Measurements from ENCODE around the gene MAML3. TPM values are rescaled to one million over a fixed set of nuclear protein-coding genes. Genes with fewer than 3 reads are reported as not detected.

Gene MAML3
- polyA plus RNA-seq, 1 donor (not counting 4 experiments of a cell fraction or from before 2014, with no cell fraction given): 0.68 TPM

GRCh38 chr4:139721789-139722188 lies 432.2 kb downstream of the MAML3 start:
- TF ChIP-seq EZH2 (IDR thresholded peaks at IDR 0.05; ENCODE audit: low read length) (no peak), CTCF (optimal IDR thresholded peaks at IDR 0.05 in 1 of 3, IDR thresholded peaks at IDR 0.05 in 1 of 3, conservative IDR thresholded peaks at IDR 0.05 in 1 of 3; ENCODE audit: extremely low read depth in 1 of 3, insufficient read depth in 2 of 3, low read length in 3 of 3) (no peak)
- Histone ChIP-seq H3K27me3 (ENCODE audit: control insufficient read depth, extremely low read depth, insufficient read depth, low read length) (no peaks in the 10 kb centered on the region), H2AFZ (ENCODE audit: control insufficient read depth, low read length) (no peak overlapping the region), H3K9me1 (ENCODE audit: control insufficient read depth, extremely low read depth, insufficient read depth, low read length) (no peaks in the 10 kb centered on the region), H3K4me2 (ENCODE audit: control insufficient read depth, extremely low read depth, insufficient read depth, low read depth, low read length) (no peak overlapping the region), H4K20me1 (ENCODE audit: control insufficient read depth, extremely low read depth, insufficient read depth, low read length) (no peaks in the 10 kb centered on the region), H3K9ac (ENCODE audit: control insufficient read depth, extremely low read depth, insufficient read depth, low read length) (no peak overlapping the region), H3K27ac (ENCODE audit: control insufficient read depth, insufficient read depth, low read length) (no peak overlapping the region), H3K4me1 (ENCODE audit: control insufficient read depth, extremely low read depth, insufficient read depth, low read length) (no peaks in the 10 kb centered on the region), H3K4me3 (ENCODE audit: control insufficient read depth in 2 of 3, extremely low read depth in 1 of 3, insufficient read depth in 2 of 3, low read depth in 1 of 3, low read length in 3 of 3) (no peak overlapping the region), H3K9me3 (ENCODE audit: control insufficient read depth, low read depth, low read length) (no peaks in the 10 kb centered on the region), H3K36me3 (ENCODE audit: control insufficient read depth in 2 of 2, extremely low read depth in 1 of 2, insufficient read depth in 2 of 2, low read length in 2 of 2) (no peaks in the 10 kb centered on the region), H3K79me2 (ENCODE audit: control insufficient read depth, insufficient read depth, low read length) (no peaks in the 10 kb centered on the region)
- DNase-seq (ENCODE audit: low read depth, low spot score) (no peak), FAIRE-seq (no peak)
- dilution Hi-C loops (cut with MboI; ENCODE audit: extremely low pct_ligation_motif_present, low sequenced_read_pairs): no loop called here

GRCh38 chr4:139720806-139721205 lies 433.2 kb downstream of the MAML3 start:
- Histone ChIP-seq H3K4me1 (ENCODE audit: control insufficient read depth, extremely low read depth, insufficient read depth, low read length) (peaks cover 2% of the 10 kb centered on the region), H3K4me2 (ENCODE audit: control insufficient read depth, extremely low read depth, insufficient read depth, low read depth, low read length) (no peak overlapping the region), H4K20me1 (ENCODE audit: control insufficient read depth, extremely low read depth, insufficient read depth, low read length) (no peaks in the 10 kb centered on the region), H3K79me2 (ENCODE audit: control insufficient read depth, insufficient read depth, low read length) (no peaks in the 10 kb centered on the region), H2AFZ (ENCODE audit: control insufficient read depth, low read length) (no peak overlapping the region), H3K27ac (ENCODE audit: control insufficient read depth, insufficient read depth, low read length) (no peak overlapping the region), H3K9me3 (ENCODE audit: control insufficient read depth, low read depth, low read length) (no peaks in the 10 kb centered on the region), H3K4me3 (ENCODE audit: control insufficient read depth in 2 of 3, extremely low read depth in 1 of 3, insufficient read depth in 2 of 3, low read depth in 1 of 3, low read length in 3 of 3) (no peak overlapping the region), H3K27me3 (ENCODE audit: control insufficient read depth, extremely low read depth, insufficient read depth, low read length) (no peaks in the 10 kb centered on the region), H3K9me1 (ENCODE audit: control insufficient read depth, extremely low read depth, insufficient read depth, low read length) (no peaks in the 10 kb centered on the region), H3K9ac (ENCODE audit: control insufficient read depth, extremely low read depth, insufficient read depth, low read length) (no peak overlapping the region), H3K36me3 (ENCODE audit: control insufficient read depth in 2 of 2, extremely low read depth in 1 of 2, insufficient read depth in 2 of 2, low read length in 2 of 2) (no peaks in the 10 kb centered on the region)
- dilution Hi-C loops (cut with MboI; ENCODE audit: extremely low pct_ligation_motif_present, low sequenced_read_pairs): no loop called here
- DNase-seq (ENCODE audit: low read depth, low spot score) (no peak), FAIRE-seq (no peak)
- TF ChIP-seq CTCF (optimal IDR thresholded peaks at IDR 0.05 in 1 of 3, IDR thresholded peaks at IDR 0.05 in 1 of 3, conservative IDR thresholded peaks at IDR 0.05 in 1 of 3; ENCODE audit: extremely low read depth in 1 of 3, insufficient read depth in 2 of 3, low read length in 3 of 3): no peak
- TF ChIP-seq EZH2 (IDR thresholded peaks at IDR 0.05; ENCODE audit: low read length): no peak
